MM.1S (cell line): ENCODE data around the gene GRHPR.

ENCODE experiments used
- DNase-seq: peaks from one replicate; pipeline ENCODE4 v3.0.0-alpha.2; 2015
- H2AFZ ChIP-seq: fragments of 300-600 bp; sonication (generic); 2 replicates; pipeline ENCODE4 v1.6.0; 2016; ENCODE audit warnings: antibody characterized with exemption, low read length
- H3F3A ChIP-seq: fragments of 300-600 bp; sonication (generic); 2 replicates; pipeline ENCODE4 v1.6.1; 2016; ENCODE audit warnings: mild to moderate bottlenecking, antibody characterized with exemption, low read length, moderate library complexity, mixed read lengths; ENCODE audit not compliant: insufficient read depth
- H3K27ac ChIP-seq: fragments of 300-600 bp; sonication (generic); 2 replicates; pipeline ENCODE4 v1.5.1; 2016; ENCODE audit warnings: mild to moderate bottlenecking, low read length
- H3K27me3 ChIP-seq: fragments of 300-600 bp; sonication (generic); replicated peaks from 2 replicates; pipeline ENCODE4 v1.6.0; 2016; ENCODE audit warnings: low read length; ENCODE audit not compliant: insufficient read depth
- H3K36me3 ChIP-seq: fragments of 300-600 bp; sonication (generic); replicated peaks from 2 replicates; pipeline ENCODE4 v1.6.1; 2016; ENCODE audit warnings: mild to moderate bottlenecking, low read length, mixed read lengths; ENCODE audit not compliant: insufficient read depth
- H3K4me1 ChIP-seq: fragments of 300-600 bp; sonication (generic); 2 replicates; pipeline ENCODE4 v1.6.1; 2016; ENCODE audit warnings: low read length, mixed read lengths
- H3K4me2 ChIP-seq: fragments of 300-600 bp; sonication (generic); 2 replicates; pipeline ENCODE4 v1.6.0; 2016; ENCODE audit warnings: low read depth, low read length
- H3K4me3 ChIP-seq: fragments of 300-600 bp; sonication (generic); 2 replicates; pipeline ENCODE4 v1.5.1; 2016; ENCODE audit warnings: low read length, mixed read lengths
- H3K79me2 ChIP-seq: fragments of 300-600 bp; sonication (generic); 2 replicates; pipeline ENCODE4 v1.6.1; 2016; ENCODE audit warnings: mixed run types, low read length, mixed read lengths
- H3K9ac ChIP-seq: fragments of 300-600 bp; sonication (generic); 2 replicates; pipeline ENCODE4 v1.6.1; 2016; ENCODE audit warnings: low read length, mixed read lengths
- H3K9me2 ChIP-seq: fragments of 300-600 bp; sonication (generic); replicated peaks from 2 replicates; pipeline ENCODE4 v1.6.1; 2016; ENCODE audit warnings: mild to moderate bottlenecking, low read length, mixed read lengths; ENCODE audit not compliant: insufficient read depth
- H3K9me3 ChIP-seq: fragments of 300-600 bp; sonication (generic); replicated peaks from 2 replicates; pipeline ENCODE4 v1.6.1; 2016; ENCODE audit warnings: mild to moderate bottlenecking, low read length, mixed read lengths; ENCODE audit not compliant: insufficient read depth
- H4K20me1 ChIP-seq: fragments of 300-600 bp; sonication (generic); 2 replicates; pipeline ENCODE4 v1.6.1; 2016; ENCODE audit warnings: mild to moderate bottlenecking, low read length, moderate library complexity, mixed read lengths; ENCODE audit not compliant: insufficient read depth
- EZH2 ChIP-seq: fragments of 300-600 bp; sonication (generic); optimal IDR thresholded peaks from 2 replicates; pipeline ENCODE3; 2017; ENCODE audit warnings: low read depth, mild to moderate bottlenecking, antibody characterized with exemption, low read length, mixed read lengths
- EZH2phosphoT487 ChIP-seq: fragments of 300-600 bp; sonication (generic); IDR thresholded peaks from 2 replicates; pipeline ENCODE4 v1.6.1; 2018; ENCODE audit warnings: antibody characterized with exemption, low read length
- TF ChIP-seq, protein P1 (sequence below): fragments of 300-600 bp; sonication (generic); IDR thresholded peaks from 2 replicates; pipeline ENCODE4 v1.5.1; 2016; ENCODE audit warnings: antibody characterized with exemption, low read length, mixed read lengths

Gene GRHPR

DNA sequence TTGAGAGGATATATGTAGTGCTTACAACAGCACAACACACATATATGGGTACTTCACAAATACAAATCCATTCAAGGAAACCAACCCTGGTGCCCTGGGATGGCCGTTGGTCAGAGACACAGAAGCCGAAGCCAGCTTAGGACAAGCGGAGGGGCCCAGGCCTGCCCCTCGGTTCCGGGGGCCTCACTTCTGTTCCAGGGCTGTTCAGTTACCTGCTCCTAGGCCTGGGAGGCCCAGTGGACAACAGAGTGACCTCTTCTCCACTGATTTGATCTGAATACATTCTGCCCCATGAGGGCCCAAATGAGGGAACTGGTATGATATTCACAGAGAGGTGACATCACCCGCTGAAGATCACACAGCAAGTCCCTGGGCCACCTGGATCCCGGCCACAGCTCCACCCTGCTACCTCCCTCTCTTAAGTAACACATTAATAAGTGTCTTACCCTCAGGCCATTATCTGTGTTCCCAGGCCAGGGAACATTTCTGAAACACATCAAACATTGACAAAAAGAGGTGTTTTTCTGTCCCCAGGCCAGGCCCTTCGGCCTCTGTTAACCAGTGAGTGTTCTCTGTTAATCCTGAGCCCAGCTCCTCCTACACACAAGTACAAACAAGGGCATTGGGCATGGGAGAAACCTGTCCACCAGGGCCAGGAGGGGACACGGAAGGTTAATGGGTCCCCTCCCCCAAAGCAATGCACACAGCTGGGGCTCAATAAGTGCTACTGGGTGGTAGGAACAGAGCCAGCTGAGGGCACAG is 4.5 kb upstream of the GRHPR start:
- Histone ChIP-seq H4K20me1 (no peaks in the 10 kb centered on the region), H3K4me2 (no peak overlapping the region), H3K9ac (no peak overlapping the region), H3K4me3 (no peak overlapping the region), H3F3A (no peaks in the 10 kb centered on the region), H3K36me3 (no peaks in the 10 kb centered on the region), H3K9me2 (no peaks in the 10 kb centered on the region), H3K27me3 (peaks cover 18% of the 10 kb centered on the region), H3K79me2 (peaks cover 5% of the 10 kb centered on the region), H3K27ac (no peak overlapping the region), H3K4me1 (peaks cover 5% of the 10 kb centered on the region; the same call in 1 of the 2 replicates), H2AFZ (no peak overlapping the region), H3K9me3 (no peaks in the 10 kb centered on the region)
- no peak for DNase-seq
- TF ChIP-seq EZH2phosphoT487 (no peak), EZH2 (no peak)
- TF ChIP-seq, protein P1, sequence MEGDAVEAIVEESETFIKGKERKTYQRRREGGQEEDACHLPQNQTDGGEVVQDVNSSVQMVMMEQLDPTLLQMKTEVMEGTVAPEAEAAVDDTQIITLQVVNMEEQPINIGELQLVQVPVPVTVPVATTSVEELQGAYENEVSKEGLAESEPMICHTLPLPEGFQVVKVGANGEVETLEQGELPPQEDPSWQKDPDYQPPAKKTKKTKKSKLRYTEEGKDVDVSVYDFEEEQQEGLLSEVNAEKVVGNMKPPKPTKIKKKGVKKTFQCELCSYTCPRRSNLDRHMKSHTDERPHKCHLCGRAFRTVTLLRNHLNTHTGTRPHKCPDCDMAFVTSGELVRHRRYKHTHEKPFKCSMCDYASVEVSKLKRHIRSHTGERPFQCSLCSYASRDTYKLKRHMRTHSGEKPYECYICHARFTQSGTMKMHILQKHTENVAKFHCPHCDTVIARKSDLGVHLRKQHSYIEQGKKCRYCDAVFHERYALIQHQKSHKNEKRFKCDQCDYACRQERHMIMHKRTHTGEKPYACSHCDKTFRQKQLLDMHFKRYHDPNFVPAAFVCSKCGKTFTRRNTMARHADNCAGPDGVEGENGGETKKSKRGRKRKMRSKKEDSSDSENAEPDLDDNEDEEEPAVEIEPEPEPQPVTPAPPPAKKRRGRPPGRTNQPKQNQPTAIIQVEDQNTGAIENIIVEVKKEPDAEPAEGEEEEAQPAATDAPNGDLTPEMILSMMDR: no peak

DNA sequence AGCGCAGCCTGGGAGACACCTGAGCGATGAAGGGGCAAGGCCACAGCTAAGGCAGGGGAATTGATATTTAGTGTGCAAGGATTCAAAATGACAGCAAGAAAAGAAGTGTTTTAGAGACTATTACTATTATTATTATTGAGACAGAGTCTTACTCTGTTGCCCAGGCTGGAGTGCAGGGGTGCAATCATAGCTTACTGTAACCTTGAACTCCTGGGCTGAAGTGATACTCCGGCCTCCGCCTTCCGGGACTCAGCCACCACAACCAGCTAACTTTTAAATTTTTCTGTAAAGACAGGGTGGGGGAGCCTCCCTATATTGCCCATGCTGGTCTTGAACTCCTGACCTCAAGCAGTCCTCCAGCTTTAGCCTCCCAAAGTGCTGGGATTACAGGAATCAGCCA is 3.3 kb upstream of the GRHPR start:
- H3K4me2 ChIP-seq: no peak overlapping the region
- no peak overlapping the region for H3K27ac ChIP-seq
- H3K4me3 ChIP-seq: no peak overlapping the region
- no peak overlapping the region for H3K9ac ChIP-seq
- peaks cover 5% of the 10 kb centered on the region; the same call in 1 of the 2 replicates for H3K4me1 ChIP-seq
- no peaks in the 10 kb centered on the region for H3K9me3 ChIP-seq
- H3K9me2 ChIP-seq: no peaks in the 10 kb centered on the region
- DNase-seq: no peak
- no peaks in the 10 kb centered on the region for H3K36me3 ChIP-seq
- no peaks in the 10 kb centered on the region for H3F3A ChIP-seq
- no peak for TF ChIP-seq EZH2phosphoT487
- TF ChIP-seq, protein P1: no peak
- no peak for TF ChIP-seq EZH2
- H3K79me2 ChIP-seq: peaks cover 17% of the 10 kb centered on the region
- peaks cover 9% of the 10 kb centered on the region for H3K27me3 ChIP-seq
- no peak overlapping the region for H2AFZ ChIP-seq
- no peaks in the 10 kb centered on the region for H4K20me1 ChIP-seq

DNA sequence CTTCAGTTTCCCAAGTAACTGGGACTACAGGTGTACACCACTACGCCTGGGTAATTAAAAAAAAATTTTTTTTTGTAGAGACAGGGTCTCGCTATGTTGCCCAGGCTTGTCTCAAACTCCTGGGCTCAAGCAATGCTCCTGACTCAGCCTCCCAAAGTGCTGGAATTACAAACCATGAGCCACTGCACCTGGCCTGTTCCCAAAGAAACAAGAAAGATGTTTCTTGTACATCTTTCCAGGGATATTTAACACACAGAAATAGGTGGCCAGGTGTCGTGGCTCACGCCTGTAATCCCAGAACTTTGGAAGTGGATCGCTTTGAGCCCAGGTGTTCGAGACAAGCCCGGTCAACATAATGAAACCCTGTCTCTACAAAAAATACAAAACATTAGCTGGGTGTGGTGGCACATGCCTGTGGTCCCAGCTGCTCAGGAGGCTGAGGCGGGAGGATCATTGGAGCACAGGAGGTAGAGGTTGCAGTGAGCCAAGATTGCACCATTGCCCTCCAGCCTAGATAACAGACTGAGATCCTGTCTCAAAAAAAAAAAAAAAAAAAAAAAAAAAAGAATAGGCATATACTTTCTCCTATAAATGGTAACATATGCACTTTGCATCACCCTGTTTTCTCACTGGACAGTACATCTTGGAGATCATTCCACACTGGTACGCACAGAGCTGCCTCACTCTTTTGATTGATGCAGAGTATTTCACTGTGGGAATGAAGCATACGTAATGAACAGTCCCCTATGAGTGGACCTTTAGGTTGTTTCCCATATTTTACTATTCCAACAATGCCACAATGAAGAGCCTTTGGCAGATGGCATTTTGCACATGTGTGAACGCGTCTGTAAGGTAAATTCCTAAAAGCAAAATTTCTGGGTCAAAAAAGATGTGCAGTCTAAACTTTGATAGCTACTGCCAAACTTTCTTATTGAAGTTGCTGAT is 2.0 kb upstream of the GRHPR start:
- Histone ChIP-seq H3K4me2 (no peak overlapping the region), H3K27ac (no peak overlapping the region), H3K9me2 (no peaks in the 10 kb centered on the region), H3K4me1 (peaks cover 5% of the 10 kb centered on the region; the same call in 1 of the 2 replicates), H3K36me3 (no peaks in the 10 kb centered on the region), H3K9me3 (no peaks in the 10 kb centered on the region), H3K4me3 (no peak overlapping the region), H3F3A (no peaks in the 10 kb centered on the region), H3K27me3 (no peaks in the 10 kb centered on the region), H3K79me2 (peaks cover 24% of the 10 kb centered on the region), H3K9ac (no peak overlapping the region), H4K20me1 (no peaks in the 10 kb centered on the region), H2AFZ (no peak overlapping the region)
- DNase-seq: no peak
- TF ChIP-seq, protein P1: no peak
- TF ChIP-seq EZH2 (no peak), EZH2phosphoT487 (no peak)
